Muscle of back (tissue), 11 donors: ENCODE results near the gene C1QA. TPM values are rescaled to one million over a fixed set of nuclear protein-coding genes. Genes with fewer than 3 reads are reported as not detected.
A peak's percentile ranks its signal among the peaks of the same experiment; 100 is the strongest.
"Not testable (repeated sequence)": the region's sequence is repeated elsewhere in the genome, so short reads cannot be mapped to it uniquely, and the experiment has no call there.

Experiments used
- DNase-seq, 3 donors: peaks; one replicate each; pipeline versions ENCODE4 v3.0.0 to v3.0.0-alpha.2; 2013
- polyA plus RNA-seq, 10 donors: library from polyadenylated mRNA; unstranded; fragments of 120-200 nt; gene quantifications; one replicate each; pipeline ENCODE4 v1.2.1, GENCODE V29; 2013; ENCODE audit not compliant: insufficient read length in 10 of 10

C1QA gene
- polyA plus RNA-seq, 10 donors, result 18.0 to 41.3 (median 27.7) TPM

DNA sequence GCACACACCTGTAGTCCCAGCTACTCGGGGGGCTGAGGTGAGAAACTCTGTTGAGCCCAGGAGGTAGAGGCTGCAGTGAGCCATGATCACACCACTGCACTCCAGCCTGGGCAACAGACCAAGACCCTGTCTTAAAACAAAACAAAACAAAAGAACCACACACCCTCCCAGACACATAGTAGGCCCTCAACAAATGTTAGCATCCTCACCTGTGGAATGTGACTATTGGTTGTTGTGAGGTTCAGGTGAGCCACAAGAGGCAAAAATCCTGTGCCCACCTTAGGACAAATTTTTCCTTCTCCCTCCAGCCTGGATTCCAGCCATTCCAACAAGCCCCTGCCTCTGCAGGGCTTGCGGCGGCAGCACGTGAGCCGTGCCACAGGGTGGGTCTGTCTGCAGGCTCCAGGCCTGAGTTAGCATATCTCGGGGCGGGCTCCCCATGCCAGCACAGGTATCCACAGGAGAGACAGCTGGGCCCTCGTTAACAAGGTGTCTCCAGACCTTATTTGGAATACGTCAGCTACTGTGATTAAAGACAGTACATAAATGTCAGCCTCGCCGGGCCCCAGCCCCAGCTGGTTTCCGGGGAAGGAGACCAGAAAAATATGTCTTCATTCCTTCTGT, 34.0 kb downstream of the C1QA start:
- no peak for DNase-seq

DNA sequence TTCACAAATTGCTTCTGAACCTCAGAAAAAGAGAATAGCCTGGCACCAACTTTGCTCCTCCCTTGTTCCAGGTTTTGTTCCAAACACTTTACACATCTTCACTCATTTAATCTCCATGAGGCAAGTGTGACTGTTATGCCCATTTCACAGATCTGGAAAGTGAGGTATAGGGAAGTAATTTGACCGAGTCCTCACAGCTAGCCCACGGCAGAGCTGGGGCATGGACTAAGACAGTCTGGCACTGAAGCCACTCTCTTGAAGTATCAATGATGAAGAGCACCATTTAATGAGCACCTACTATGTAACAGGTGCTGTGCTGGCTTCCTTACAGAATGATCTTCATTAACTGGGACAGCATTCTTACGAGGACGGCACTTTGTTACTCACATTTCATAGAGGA, 35.6 kb downstream of the C1QA start:
- no peak for DNase-seq

DNA sequence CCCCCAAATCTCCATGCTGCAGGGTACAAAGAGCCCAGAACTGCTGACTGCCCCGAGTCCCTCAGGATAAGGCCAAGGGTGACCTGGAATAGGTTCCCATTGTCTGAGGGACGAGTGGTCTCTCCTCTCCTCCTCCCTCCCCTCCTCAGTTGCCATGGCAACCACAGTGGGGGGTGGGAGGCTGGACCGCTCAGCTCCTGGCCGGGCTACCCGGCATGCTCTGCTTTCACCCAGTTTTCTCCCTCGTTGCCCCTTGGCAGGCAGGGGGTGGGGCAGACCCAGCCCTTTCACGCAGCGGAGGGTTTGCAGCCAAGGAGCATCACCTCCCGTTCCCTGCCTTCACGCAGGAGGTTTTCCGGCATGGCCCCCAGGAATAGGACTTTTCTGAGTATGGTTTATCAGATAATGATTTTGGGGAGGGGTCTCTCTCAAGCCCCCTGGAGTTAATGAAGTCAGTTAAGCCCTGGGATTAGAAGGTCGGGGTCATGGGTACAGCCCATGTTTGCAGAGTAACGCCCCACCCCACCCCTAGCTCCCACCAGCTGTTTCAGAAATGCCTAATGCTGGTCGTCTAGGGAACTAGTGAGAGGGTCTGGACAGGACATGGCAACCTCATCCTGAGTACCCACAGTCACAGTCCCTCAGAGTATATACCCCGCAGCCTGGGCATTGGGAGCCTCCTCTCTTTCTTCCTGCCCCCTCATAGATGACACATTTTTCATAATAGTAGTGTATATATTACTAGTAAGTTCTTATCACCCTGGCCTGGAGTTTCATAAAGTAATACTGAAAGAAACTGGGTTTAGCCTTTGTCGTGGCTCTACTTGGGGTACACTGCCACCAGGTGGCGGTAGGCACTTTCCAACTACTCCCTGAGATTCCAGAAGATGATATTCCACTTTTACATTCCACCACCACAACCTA, 37.3 kb downstream of the C1QA start:
- peak; percentile 43 to 81 (median 69) for DNase-seq

DNA sequence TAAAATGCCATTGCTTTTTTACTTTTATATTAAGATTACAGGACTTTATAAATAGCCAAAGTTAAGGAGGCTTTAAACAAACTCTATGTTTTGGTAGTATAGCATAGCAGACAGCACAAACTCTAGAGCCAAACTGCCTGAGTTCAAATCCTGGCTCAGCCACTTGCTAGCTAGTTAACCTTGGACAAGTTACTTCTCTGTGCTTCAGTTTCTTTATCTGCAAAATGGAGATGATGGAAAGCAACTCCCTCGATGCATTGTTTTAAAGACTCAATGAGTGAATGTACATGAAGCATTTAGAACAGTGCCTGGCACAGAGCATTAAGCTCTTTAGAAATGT, 38.0 kb downstream of the C1QA start:
- DNase-seq, result no peak

DNA sequence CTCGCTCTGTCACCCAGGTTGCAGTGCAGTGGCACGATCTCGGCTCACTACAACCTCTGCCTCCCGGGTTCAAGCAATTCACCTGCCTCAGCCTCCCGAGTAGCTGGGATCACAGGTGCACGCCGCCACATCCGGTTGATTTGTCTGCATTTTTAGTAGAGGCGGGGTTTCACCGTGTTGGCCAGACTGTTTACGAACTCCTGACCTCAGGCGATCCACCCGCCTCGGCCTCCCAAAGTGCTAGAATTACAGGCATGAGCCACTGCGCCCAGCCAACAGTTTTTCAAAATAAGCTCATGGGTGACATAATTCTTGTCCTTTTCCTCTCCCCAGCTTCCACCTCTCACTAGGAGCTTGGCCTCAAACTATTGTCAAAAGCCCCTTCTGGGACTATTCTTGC, 39.7 kb downstream of the C1QA start:
- DNase-seq, result not testable (repeated sequence)

DNA sequence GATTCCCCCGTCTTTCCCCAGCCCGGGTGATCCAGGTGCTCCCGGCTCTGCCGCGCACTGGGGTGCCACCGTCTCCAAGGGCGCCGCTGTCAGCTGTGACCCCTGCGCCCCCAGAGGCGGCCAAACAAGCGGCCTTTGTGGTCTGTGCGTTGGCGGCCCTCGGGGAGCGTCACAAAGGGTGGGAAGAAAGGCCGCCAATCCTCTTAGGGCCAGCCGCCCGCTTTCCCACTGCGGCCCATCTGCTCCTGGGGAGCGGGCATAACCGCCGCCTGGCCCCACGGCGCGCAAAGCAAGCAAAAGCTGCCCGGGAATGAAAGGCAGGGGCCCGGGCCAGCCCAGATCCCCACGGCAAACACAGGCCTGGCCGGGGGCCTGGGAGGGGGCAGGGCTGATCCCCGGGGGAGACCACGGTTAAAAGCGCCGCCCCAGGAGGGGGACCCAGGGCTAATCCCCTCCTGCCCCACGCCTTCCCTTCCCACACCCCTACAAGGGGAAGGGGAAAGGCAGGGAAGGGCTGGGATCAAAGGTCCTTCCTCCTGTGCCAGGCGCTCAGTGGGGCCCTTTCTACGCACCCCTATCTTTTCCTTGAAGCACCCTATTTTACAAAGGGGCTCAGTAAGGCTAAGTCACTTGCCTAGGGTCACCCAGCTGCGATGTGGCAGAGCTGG, 40.6 kb downstream of the C1QA start:
- DNase-seq, result no peak

DNA sequence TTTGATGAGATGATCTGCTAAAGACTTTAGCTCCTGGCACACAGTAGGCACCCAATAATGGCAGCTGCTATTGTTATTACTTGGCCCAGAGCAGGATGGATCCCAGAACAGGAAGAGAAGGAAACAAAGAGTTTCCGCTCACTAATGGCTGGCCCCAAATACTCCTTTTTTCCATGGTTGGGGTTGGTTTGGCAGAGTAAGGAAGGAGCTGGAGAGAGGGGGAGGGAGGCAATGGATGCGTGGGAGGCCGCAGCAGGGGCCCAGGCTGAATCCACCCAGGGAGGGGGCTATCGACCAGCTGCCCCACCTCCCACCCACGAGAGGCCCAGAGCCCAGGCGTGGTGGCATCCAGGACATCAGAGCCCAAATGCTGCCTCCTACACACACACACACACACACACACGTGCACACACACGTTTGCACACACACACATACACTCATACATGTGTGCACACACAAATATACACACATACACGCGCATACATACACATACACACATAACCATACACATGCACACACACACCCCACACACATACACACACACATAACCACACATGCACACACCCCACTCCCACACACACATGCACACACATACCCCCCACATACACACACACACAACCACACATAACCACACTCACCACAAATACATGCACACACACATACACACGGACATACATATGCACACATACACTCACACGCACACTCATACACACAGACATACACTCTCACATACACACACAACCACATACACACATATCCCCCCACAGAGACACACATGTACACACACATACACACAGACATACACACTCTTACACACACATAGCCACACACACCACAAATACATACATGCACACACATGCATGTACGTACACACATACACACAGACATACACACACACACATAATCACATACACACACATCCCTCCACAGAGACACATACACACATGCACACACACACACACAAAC, 41.8 kb downstream of the C1QA start:
- peak in 2 of 3 donors; percentile 44 to 76 for DNase-seq

DNA sequence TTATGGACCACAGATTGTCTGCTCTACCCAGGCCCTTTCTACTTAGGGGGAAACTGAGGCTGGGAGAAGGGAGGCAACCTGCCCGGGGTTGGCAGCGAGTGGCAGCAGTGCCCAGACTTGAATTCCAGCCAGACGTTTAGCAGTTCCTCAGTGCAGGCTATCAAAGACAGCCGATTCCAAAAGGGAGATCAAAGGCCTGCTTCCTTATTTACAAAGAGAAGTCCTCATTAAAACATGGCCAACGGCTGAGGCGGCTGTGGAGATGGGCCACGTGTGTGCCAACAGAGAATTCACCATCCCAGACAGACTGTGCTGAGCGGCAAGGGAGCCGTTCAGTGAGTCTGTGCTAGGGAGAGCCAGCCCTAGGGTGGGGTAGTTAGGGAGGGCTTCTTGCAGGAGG, 44.3 kb downstream of the C1QA start:
- DNase-seq, result no peak

DNA sequence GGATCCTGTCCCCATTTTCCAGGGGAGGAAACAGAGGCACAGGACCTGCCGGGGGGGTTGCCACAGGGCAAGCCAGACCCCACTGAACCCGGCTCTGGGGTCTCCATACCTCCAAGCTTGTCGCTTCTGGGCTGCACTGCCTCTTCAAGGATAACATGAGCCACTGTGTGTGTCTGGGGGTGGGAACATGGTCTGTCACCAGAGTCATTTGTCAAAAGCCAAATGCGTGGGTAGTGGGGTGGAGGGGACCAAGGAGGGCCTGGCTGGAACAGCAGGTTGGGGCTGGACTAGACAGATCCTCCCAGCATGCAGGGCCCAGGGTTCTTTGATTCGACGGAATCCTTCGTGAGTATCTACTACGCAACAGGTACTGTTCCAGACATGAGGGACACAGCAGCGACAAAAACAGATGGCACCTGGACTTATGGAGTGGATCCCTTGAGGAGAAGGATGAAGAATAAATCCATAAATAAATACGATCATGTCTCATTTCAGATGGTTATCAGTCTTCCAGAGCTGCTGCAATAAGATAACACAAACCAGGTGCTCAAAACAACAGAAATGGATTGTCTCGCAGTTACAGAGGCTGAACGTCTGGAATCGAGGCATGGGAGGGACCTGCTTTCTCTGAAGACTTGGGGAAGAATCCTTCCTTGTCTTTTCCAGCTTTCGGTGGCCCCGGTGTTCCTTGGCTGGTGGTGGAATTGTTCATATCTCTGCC, 45.3 kb downstream of the C1QA start:
- DNase-seq, result no peak

DNA sequence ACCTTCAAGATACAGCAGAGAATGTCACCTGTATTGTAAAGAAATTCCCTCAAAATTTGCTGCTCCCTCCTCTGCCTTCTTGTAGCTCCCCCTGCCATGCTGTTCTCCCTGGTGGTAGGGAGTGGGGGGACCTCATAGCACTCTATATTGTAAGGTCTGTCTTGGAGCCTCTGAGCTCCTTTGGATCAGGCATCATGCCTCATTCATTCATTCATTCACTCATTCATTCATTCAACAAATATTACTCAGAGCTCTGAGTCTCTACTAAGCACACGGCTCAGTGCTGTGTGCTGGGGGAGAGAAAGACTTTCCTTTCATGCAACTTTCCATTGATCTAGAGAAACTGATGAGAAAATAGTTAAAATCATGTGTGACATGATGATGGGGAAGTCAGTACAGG, 47.1 kb downstream of the C1QA start:
- no peak for DNase-seq

DNA sequence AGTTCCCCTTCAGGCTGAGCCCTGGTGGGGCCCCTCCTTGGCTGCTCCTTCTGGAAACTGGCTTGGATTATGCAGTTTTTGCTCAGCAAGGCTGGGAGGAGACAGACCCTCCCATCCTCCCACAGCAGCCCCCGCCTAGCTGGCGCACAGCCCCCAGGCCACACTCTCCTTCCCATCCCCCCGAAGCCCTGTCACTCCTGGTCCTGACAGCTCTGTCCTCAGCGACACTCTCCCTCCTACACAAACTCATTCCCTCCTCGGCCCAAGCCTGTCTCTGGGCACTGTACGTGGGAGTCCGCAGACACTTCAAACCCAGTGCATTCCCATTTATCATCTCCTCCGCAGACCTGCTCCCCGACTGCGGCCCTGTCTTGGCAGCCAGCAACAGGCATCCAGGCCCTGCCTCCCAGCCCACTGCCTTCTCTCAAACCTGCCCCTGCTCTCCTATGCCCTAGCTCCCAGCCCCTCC, 49.2 kb downstream of the C1QA start:
- peak; percentile 28 to 92 (median 79) for DNase-seq

DNA sequence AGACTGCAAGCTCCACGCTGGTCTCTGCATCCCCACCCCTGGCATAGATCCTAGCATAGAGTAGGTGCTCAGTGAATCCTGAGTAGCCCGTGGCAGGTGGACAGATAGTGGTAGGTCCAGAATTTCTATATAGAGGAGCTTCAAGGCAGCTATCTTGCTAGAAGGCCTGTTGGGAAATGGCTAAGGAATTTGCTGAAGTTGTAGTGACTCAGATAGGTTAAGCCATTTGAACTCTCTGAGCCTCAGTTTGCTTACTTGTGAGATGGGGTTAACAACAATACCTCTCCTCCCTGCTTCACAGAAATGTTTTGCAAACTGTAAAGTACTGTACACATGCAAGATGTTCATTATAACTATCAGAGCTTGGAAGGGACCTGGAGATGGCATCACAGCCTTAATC, 50.8 kb downstream of the C1QA start:
- no peak for DNase-seq

DNA sequence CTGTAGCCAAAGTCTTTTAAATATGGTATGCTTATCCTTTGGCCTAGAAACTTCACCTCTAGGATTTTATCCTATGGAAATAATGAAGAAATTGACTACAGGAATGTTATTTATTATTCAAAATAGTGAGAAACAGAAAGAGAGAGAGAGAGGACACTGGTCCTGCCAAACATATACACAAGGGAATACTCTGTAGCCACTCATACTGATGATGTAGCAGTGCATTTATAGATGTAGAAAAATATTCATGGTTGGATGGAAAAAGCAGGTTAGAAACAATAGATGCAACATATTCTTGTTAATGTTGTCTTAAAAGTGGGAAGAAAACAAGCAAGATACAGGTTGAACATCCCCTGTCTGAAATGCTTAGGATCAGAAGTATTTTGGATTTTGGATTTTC, 52.0 kb downstream of the C1QA start:
- DNase-seq, result no peak

Other genes starting within 250 kb of the C1QA start
- 10 to 100 TPM in 8 of 10 donors, 1 to 10 TPM in 2; 8.7 to 15.0 (median 12.3) TPM for gene ZBTB40, start 184.8 kb upstream of the C1QA start, polyA plus RNA-seq
- gene EPHA8, start 73.1 kb upstream of the C1QA start, polyA plus RNA-seq, result under 1 TPM in 3 of 10 donors, not detected in 7; 0.04 to 0.08 (median 0.08) TPM
- gene C1QC, start 7.0 kb downstream of the C1QA start, polyA plus RNA-seq, result 10 to 100 TPM; 17.2 to 47.9 (median 27.4) TPM
- 10 to 100 TPM; 14.3 to 29.7 (median 19.3) TPM for gene C1QB, start 16.6 kb downstream of the C1QA start, polyA plus RNA-seq
- 10 to 100 TPM; 15.9 to 26.2 (median 22.5) TPM for gene EPHB2, start 74.2 kb downstream of the C1QA start, polyA plus RNA-seq